SK-N-DZ (cell line): Measurements from ENCODE around the gene CD44. TPM values are rescaled to one million over a fixed set of nuclear protein-coding genes. Genes with fewer than 3 reads are reported as not detected.
"Not testable (repeated sequence)": the region's sequence is repeated elsewhere in the genome, so short reads cannot be mapped to it uniquely, and the experiment has no call there.

ENCODE experiments used
- DNase-seq: peaks from one replicate; pipeline ENCODE4 v3.0.0-alpha.2; 2015; ENCODE audit warnings: low spot score
- polyA plus RNA-seq, 2 experiments: library from polyadenylated mRNA; depleted of rRNA; stranded (reverse); fragments of >200 nt; gene quantifications; 2 replicates each; pipeline ENCODE4 v1.2.3, GENCODE V29; 2014

CD44 gene
- polyA plus RNA-seq (2014; cell fraction: cytosol; rRNA removed), result 0.61 and 1.4 TPM in 2 replicates
- polyA plus RNA-seq (2014; cell fraction: nucleus; rRNA removed), result 0.12 and 0.39 TPM in 2 replicates

DNA sequence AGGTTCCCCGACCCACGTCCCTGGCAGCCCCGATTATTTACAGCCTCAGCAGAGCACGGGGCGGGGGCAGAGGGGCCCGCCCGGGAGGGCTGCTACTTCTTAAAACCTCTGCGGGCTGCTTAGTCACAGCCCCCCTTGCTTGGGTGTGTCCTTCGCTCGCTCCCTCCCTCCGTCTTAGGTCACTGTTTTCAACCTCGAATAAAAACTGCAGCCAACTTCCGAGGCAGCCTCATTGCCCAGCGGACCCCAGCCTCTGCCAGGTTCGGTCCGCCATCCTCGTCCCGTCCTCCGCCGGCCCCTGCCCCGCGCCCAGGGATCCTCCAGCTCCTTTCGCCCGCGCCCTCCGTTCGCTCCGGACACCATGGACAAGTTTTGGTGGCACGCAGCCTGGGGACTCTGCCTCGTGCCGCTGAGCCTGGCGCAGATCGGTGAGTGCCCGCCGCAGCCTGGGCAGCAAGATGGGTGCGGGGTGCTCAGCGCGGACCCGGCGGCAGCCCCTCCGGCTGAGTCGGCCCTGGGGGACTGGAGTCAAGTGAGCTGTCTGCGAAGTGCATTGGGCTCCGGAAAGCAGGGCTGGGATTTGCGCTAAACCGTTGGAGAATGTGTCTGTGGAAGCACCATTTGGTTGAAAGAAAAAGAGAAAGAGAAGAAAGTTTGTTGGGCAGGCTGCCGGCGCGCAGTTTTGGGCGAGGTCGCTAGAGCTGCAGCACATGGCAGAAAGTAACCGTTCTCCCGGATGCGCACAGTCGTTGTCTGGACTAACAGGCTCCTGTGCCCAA lies at the start of gene CD44:
Gene CD44, plus strand, starts transcription at position 229 of the 779 bp plus-strand sequence. Its CDS starts 133 bp downstream, at position 362.
- peak; percentile 27 for DNase-seq

DNA sequence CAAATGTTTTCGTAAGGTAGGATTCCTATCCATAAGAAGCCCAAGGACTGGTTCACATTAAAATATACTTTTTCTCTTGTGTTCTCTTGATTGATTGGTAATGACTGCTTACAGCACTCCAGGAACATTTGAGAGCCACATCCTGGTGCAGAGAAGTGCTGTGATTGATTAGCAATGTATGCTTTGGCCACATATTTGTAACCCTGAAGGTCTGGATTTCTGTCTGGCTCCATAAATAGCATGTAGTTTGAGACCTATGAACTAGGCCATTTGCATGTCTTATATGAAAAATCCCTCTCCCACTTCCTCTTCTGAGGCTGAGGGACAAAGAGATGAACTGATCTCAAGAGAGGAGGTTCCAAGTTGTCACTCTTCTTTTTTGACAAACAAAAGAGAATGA lies 49.3 kb upstream of the CD44 start:
- no peak for DNase-seq

DNA sequence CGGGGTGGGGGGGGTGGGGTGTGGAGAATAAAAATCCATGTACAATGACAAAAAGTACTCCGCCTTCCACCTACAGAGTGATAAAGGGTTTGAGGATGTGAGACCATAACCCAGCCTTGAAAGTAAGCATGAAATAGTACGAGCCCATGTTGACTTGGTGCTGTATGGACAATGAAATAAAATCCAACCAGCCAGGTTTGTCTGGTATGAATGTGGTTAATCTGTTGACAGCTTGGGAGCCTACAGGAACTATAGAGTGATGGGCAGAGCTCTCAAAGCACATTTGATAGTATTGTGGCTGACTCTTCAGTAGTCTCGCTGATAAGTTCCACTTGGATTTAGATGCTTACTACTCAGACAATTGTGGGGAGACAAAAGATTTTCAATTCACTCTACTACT lies 48.8 kb upstream of the CD44 start:
- DNase-seq, result no peak

DNA sequence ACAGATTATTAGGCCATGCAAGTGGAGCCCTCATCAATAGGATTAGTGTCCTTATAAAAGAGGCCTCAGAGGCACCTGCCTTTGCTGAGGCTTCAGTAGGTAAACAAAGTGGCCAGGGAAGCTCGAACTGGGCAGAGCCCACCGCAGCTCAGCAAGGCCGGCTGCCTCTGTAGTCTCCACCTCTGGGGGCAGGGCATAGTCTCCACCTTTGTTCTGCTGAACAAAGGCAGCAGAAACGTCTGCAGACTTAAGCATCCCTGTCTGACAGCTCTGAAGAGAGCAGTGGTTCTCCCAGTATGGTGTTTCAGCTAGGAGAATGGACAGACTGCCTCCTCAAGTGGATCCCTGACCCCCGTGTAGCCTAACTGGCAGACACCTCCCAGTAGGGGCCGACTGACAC lies 48.0 kb upstream of the CD44 start:
- DNase-seq, result not testable (repeated sequence)

DNA sequence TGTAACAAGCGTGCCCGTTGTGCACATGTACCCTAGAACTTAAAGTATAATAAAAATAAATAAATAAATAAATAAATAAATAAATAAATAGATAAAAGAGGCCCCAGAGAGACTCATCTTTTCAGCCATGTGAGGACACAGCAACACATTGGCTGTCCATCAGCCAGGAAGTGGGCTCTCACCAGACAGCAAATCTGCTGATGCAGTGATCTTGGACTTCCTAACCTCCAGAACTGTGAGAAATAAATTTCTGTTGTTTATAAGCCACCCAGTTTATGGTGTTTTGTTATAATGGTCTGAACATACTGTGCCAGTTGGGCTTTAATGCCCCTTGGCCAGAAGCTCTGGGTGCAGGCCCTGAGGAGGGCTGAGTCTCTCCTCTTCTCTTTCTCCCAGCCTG lies 42.2 kb upstream of the CD44 start:
- no peak for DNase-seq

DNA sequence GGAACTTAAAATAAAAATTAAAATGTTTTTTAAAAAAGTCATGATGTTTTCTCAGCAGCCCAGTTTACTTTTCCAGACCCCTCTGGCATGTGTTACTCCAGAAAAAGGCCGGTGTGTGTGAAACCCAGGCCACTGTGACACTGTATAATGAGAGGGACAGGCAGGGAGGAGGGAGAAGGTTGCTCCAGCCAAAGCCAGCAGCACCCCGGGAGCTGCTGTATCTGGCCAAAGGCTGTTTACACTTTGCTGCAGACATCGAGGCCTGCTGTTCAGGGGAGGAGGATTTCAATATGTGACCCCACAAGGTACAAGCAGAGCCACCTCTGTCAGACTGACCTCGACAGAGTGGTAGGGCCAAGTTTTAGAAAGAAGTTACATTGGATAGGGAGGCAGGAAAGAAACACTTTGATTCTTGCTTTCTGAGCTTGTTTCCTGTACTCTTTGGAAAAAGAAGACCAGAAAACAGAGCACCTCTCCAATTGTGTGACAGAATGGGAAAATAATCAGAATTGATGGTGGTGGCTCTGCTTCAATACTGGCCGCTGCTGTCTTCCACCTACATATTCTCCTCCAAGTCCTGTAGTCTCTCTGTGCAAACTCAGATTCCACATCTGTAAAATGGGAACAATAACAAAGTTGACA lies 41.0 kb upstream of the CD44 start:
- no peak for DNase-seq

DNA sequence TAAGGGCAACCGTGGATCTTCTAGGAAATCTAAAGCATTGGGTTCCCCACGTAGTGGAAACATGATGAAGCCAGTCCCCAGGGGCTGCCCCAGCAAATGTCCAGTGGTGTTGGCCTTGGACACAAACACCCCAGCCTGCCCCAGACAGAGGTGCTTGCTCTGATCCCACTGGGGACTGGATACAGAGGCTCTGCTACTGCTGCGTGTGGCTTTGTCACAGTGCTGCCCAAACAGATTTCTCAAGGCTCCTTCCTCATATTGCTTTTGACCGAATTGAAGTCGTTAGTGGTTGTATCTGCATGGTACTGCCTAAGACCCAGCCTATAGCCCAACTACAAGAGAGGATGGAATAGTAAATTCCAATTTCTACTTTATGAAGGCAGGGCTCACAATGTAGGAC lies 40.1 kb upstream of the CD44 start:
- DNase-seq, result no peak

DNA sequence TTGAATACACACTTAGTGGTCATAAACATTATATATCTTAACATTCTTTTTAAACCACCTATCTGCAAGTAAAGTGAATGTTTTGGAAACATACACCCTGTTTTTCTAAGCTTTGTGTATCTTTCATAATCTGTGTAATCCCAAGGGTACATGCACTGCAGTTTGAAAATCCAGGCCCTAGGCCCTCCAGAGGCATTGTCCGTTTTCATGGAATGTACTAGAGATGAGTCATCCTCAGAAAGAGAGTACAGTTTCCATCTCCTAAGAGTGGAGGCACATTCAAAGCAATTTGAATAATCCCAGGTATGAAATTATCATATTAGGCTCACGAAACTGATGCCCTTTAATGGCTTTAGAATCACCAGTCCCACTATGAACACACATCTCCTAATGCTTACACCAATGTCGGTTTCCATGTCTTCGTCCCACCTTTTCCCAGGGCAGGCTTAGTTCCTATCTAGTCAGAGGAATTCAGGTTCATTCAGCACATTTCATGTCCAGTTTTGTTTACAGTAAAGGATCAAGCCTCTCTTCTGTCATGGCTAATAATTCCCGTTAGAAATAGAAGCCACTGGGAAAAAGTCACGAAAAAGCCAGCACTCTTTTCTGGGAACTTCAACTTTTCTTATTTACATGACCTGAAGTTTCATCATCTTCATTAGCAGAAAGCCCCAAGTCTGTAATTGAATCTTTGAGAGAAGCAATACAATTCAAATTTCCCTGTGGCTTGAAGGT lies 39.5 kb upstream of the CD44 start:
- no peak for DNase-seq

DNA sequence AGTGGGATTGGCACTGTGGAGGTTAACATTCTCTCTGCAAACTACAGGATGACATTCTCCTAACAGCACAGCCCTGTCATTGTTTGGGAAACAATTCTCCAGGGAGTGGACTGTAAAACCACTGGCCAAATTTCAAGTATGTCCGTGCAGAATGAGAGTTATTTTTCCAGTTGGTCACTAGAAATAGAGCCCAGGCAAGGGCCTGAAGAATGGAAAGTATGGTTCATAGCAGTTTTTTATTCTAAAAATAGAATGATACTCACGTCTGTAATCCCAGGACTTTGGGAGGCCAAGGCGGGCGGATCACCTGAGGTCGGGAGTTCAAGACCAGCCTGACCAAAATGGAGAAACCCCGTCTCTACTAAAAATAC lies 39.0 kb upstream of the CD44 start:
- no peak for DNase-seq

DNA sequence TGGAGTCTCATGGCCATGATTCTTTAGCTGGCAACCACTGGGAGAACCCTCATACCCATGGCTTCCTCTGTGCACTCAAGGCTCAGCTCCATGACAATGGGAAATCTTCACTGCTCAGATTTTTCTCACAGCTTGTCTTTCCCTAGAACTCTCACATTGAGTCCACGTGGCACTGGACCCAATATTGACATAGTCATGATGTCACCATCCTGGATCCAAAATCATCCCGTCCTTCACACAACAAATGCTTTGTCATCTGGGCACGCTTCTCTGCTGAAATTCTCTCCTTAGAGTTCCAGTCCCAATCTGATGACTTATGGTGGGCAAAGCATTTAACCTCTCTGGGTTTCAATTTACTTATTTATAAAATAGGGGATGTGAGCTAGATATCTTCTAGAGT lies 37.7 kb upstream of the CD44 start:
- DNase-seq, result no peak

DNA sequence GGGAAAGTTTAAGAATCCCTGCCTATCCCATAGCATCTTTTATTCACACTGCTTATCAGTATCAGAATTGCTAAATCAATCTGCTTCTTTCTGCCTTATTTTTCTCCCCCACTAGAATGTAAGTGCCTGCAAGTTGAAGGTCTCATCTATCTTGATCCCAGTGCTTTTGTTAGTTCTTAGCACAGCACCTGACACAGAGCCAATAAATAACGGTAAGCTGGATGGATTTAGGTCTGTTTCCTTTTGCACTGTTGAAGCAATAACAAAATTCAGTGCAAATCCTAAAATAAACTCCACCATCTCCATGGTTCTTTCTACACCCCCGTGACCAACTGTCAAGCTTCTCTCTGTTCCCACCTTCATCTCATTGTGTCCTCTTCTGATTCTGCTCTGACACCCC lies 36.7 kb upstream of the CD44 start:
- DNase-seq, result no peak

DNA sequence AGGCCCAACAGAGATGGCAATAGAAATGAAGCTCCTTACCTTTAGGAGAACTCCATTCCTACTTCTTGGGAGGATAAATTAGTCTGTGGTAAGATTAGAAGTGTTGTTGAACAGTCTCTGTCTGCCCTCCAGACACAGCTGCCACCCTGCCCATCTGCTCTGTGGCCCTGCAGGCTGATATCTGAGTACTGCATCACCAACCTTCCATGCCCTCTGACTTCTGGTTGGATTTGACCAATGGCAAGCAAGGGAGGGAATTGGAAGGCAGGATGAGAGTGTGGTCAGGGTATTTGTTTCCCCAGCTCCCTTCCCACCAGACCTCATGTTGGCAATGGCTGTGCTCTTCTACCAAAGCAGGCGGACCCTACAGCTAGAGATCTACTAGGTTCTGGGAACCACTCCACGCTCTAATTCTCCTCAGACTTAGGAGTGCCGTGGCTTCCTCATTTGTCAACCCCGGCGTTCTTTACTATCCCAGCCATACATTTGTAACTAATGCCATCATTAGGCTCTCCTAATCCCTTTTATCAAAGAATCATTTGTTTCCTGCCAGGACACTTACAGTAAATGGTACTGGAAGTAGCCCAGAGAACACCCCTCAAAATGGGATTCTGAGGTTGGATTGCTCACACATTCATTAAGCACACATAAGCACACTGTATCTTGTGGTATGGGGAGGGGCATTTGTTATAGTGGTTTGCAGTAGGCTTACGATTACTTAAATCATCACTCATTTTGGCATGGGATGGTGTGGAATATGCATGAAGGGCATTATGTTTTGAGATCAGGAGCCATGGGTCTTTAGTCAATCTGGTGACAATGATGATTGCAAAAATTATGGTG lies 35.4 kb upstream of the CD44 start:
- no peak for DNase-seq

DNA sequence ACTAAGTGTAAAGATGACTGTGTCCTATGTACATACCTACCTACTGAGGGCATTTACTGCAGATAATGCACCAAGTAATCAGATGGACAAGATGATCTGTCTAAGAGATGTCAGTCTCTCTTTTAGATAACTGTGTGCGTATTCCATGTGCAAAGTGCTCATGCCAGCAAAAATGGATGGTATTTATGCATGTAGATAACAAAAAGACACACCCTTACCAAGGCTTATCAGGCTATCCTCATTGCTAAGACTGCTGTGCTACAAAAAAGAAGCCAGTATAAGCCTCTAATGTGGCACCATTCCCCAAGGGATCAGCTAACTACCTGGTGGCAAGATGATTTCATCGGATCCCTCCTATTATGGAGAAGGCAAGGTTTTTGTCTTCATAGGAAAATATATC lies 34.3 kb upstream of the CD44 start:
- no peak for DNase-seq

DNA sequence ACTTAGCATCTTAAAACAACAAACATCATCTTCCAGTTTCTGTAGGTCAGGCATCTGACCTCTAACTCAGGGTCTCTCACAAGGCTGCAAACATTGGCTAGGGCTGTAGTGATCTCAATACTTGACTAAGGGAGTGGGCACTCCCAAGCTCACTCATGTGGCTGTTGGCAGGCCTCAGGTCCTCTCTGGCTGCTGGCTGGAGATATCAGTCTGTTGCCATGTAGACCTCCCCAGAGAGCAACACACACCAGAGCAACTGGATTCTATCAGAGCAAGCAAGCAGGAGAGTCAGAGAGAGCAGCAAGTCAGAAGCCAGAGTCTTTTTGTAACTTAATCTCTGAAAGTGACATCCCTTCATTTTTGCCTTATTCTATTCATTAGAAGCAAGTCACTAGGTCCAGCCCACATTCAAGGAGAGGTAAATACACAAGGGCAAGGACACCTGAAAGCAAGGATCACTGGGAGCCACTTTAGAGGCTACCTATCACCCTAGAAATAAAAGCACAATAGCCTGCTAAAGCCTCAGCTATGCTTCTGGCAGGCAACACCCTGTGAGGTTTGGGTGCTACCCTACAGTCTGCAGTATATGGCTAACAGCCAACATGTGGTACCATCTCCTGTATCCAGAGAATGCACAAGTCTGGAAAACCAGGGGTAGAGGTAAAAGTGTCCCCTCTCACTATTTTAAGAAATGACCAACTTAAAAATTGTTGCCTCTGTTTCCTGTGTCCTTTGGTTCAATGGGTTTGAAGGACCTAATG lies 33.5 kb upstream of the CD44 start:
- peak; percentile 15 for DNase-seq

DNA sequence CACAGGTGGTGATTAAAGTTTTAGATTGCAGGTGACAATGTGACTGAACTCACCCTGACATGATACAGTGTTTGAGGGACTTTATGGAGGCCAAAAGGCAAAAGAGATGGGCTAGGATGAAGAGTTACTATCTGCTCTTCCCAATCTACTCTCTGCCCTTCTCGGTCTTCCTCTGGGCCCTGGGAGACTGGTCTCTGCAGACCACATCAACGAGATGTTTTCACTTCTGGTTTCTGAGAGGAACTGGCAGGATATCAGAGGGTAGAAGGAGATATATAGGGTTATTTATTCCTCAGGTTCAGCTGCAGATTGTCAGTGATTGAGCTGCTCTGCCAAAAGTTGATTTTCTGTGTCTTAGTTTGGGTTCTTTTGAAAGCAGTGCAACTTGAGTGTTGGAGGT lies 32.4 kb upstream of the CD44 start:
- no peak for DNase-seq

DNA sequence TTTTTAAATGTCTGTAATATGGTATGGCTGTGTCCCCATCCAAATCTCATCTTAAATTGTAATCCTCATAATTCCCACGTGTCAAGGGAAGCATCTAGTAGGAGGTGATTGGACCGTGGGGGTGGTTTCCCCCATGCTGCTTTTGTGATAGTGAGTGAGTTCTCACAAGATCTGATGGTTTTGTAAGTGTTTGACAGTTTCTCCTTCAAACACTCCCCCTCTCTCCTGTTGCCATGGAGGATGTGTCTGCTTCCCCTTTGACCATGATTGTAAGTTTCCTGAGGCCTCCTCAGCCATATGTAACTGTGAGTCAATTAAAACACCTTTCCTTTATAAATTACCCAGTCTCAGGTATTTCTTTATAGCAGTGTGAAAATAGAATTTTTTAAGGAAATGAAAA lies 31.1 kb upstream of the CD44 start:
- DNase-seq, result no peak

DNA sequence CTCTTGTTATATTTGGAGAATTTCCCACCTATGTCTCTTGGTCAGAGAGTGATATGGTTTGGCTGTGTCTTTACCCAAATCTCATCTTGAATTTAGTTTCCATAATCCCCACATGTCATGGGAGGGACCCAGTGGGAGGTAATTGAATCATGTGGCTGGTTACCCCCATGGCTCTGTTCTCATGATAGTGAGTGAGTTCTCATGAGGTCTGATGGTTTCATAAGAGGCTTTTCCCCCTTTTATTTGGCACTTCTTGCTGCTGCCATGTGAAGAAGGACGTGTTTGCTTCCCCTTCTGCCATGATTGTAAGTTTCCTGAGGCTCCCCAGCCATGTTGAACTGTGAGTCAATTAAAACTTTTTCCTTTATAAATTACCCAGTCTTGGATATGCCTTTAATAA lies 30.6 kb upstream of the CD44 start:
- DNase-seq, result not testable (repeated sequence)

DNA sequence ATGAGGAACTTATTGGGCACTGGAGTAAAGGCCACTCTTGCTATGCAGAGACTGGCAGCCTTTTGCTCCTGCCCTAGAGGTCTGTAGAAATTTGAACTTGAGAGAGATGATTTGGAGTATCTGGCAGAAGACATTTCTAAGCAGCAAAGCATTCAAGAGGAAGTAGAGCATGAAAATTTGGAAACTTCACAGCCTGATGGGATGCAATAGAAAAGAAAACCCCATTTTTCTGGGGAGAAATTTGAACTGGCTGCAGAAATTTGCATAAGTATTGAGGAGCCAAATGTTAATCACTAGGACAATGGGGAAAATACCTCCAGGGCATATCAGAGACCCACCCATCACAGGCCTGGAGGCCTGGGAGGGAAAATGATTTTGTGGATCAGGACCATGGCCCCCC lies 29.9 kb upstream of the CD44 start:
- no peak for DNase-seq

DNA sequence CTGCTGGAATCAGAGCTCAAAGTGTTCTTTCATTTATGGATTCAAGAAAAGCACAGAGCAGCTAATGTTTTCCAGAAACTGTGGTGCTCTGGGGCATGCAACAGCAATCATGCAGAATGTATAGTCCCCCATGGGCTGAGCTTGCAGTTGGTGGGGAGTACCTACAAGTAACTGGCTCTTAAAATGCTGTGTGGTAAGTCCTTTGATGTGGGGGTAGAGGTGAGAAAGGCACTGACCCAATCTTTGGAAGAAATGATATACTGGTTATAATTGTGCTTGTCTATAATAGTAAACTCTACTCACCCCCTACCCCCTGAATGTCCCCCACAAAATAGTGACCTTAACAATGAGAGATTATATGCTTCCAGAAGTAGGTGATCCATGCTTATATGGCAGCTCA lies 29.1 kb upstream of the CD44 start:
- DNase-seq, result no peak

DNA sequence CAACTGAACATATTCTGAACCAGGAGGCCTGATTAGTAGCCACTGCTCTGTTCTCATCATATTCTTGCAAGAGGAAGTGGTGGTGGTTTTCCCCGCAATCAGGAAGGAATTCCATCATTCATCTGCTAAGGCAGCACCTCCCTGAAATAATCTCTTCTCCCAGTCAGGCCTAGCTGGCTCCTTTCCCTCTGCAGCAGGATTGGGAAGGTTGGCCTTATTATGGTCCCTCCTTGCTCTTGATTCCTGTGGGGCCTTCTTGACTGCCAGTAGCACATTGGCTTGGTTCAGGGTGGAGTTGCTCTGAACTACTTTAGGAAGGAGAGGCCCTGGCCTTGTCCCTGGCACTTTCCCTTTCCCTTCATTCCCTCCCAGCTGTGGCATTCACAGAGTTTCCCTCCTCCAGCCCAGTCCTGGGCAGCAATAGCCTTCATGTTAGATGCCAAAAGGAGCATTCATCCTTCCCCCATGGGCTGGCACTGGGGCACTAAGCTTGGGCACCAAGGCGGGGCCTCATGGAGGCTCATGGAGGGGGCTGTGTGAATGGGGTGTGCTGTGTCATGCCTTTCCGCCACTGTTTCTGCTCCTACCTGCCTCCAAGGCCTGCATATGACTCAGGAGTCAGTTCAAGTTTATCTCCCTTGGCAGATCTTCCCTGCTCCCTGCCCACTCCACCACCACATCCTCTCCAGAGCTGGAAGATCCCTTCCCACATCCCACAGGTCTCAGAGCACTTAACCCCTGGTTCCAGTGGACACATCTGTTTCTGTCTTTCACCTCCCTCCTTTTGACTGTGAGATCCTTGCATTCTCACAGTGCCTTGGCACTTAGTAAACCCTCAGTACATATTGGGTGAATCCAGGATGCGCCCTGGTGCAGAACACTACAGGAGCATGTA lies 27.6 kb upstream of the CD44 start:
- DNase-seq, result no peak
